HG03066 (cell line): ENCODE measurements around the gene COL8A1.
"Not testable (repeated sequence)": the region's sequence is repeated elsewhere in the genome, so short reads cannot be mapped to it uniquely, and the experiment has no call there.

Experiments
- ATAC-seq: cut with Tn5 transposase; IDR thresholded peaks from one replicate; pipeline ENCODE4 v1.9.1; 2021; ENCODE audit warnings: low read depth; ENCODE audit not compliant: unreplicated experiment

Gene COL8A1

DNA sequence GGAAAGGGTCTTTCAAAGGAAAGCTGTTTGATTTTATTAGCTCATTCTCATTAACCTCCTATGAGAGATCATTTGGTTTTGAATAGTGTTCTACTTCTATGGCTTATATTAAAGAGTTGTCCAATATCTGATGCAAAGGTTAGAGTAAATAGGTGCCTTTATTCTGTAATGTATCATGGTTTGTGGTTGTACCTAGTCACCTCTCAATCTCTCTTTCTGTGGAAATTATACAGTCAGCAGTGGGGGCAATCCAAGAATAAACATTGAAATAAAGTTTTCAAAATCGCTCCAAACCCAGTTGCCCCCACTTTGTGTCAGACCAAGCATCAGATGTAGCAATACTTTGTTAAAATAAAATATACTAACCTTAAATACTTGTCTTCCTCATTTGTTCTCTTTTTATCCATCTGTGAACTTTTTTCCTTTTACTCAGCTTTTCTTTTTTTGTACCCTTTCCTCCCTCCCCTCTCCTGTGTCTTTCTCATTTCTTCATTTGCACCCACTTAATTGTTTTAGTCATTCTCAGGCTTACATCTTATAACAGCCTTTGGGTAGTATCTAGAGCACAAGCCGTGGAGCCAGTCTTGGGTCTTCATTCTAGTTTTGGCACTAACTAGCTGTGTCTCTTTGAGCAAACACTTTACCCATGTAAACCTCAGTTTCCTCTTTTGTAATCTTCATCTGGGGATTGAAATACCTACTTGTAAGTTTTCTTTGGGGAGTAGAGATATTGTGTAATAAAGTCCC, 196.0 kb downstream of the COL8A1 start:
- no peak for ATAC-seq

- no peak for ATAC-seq
Measured at GRCh38 chr3:99836681-99837080, 198.3 kb downstream of the COL8A1 start.

GRCh38 chr3:99837715-99838114, 199.3 kb downstream of the COL8A1 start:
- ATAC-seq = no peak

DNA sequence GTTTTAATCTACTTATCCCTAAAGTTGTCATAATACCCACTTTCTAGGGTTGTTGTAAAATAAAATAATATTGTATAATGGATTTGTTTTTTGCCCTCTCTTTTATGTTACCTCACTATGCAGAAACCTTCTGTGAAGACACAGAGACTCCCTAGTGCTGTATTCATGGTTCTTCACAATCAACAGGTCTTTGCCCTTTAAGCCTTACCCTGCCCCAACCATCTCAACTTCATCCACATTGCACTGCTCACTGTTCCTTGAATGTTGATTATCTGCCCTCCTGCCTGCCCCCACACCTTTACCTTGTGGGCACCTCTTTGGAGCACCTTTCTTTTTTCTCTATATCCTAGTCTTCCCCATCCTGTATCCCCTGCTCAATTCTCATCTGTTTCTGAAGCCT, 200.4 kb downstream of the COL8A1 start:
- ATAC-seq = no peak

GRCh38 chr3:99839613-99840012, 201.2 kb downstream of the COL8A1 start:
- no peak for ATAC-seq

DNA sequence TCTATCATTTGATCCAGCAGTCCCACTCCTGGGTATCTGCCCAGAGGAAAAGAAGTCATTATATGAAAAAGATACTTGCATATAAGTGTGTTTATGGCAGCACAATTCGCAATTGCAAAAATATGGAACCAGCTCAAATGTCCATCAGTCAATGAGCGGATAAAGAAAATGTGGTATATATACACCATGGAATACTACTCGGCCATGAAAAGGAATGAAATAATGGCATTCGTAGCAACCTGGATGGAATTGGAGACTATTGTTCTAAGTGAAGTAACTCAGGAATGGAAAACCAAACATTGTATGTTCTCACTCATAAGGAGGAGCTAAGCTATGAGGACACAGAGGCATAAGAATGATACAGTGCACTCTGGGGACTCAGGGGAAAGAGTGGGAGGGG, 203.6 kb downstream of the COL8A1 start:
- ATAC-seq = not testable (repeated sequence)

DNA sequence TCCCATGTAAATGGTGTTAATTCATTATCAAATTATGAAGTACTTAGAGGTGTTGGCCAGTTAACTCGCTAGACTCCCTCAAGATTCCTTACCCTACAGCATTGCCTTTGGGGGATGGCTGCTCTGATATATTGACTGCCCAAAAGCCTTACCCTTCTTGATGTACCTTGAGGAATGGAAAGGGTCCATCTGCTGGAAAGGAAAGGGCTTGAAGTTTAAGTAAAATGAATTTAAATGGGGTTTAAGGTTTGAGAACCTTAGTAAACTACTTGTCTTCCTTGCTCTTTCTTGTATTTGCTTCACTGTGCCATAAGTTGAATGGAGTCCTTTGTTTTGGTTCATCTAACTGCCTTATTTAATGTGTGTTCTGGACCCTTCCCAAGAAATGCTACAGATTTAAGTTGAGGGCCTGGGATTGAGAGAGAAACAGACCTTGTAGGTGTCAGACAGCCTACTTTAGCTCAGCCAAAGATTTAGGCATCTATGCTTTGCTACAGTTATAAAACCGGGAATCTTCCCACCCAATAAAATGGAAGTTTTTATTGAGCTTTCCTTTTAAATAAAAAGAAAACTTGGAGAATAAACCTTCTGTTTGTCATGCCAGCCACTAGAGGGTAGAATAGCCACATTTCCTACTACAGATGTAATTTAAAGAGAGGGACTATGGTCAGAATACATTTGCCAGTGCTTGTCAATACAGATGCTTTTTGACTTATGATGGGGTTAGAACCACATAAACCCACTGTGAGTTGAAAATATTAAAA, 204.6 kb downstream of the COL8A1 start:
- ATAC-seq = no peak

GRCh38 chr3:99843590-99844258, 205.3 kb downstream of the COL8A1 start:
- ATAC-seq = no peak

GRCh38 chr3:99845331-99845730, 206.9 kb downstream of the COL8A1 start:
- ATAC-seq = no peak

GRCh38 chr3:99845999-99846398, 207.6 kb downstream of the COL8A1 start:
- no peak for ATAC-seq

- no peak for ATAC-seq
Measured at GRCh38 chr3:99846477-99847160, 208.2 kb downstream of the COL8A1 start.

DNA sequence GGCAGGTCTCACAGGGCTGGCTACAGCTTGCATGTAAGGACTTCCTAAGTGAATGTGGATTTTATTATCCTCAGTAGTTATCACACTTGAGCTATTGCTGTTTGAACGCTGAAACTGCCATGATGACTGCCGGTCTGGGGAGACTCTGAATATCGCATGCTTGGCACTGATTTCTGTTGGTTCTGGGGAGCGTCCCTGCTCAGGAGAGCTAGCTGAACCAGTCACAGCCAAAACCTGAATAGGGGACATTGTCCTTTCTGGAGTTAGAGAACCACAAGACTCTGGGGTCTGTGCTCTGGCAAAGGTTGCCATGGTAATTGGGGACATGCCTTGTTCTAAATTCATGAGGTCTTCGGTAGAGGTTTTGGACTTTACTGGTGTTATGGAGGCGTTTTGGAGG, 210.0 kb downstream of the COL8A1 start:
- no peak for ATAC-seq
